Activated CD8-positive, alpha-beta memory T cell treated with anti-CD3 and anti-CD28 coated beads, Interleukin-2, amount 50 U/mL, for 4 hours (primary cell): Measurements from ENCODE around the gene ZNF341.
"Not testable (repeated sequence)": the region's sequence is repeated elsewhere in the genome, so short reads cannot be mapped to it uniquely, and the experiment has no call there.

Experiments used
- DNase-seq: peaks from one replicate; pipeline ENCODE4 v3.0.0-alpha.2; 2020

ZNF341 gene

DNA sequence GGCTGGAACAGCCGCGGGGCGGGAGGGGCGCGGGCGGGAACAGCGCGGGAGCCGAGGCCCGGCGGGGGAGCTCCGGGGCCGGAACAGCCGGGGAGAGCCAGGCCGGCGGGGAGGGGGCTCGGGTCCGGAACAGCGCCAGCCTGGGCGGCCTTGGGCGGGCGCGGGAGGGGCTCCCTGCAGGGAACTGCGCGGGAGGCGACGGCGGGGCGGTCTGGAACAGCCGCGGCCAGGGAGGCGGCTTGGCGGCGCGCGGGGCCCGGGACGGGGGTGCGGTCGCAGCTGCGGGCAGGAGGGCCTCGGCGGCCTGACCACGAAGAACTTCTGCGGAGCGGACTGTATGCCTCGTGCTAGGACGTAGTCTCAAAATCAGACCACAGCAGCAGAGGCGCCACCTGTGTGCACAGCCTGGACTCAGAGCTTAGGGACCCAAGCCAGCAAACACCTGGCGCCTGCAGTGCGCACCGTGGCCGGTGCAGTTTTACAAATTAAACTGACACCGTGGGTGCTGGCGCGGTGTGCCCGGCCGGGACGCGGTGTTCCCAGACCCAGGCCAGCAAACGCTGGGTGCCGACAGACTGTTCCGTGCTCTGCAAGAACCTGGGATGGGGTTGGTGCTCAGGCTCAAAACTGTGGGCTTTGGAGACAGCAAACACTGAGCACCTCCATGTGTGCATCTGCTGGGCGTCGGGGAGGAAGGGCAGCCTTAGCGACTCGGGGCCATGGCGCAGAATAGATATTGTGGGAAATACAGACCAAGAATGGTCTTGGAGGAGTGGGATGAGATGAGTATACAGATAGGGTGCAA lies 572 bp downstream of the ZNF341 start:
- peak; percentile 81 for DNase-seq

- DNase-seq, result no peak
Observed at GRCh38 chr20:33733654-33734576, 2.1 kb downstream of the ZNF341 start.

- no peak for DNase-seq
Observed at GRCh38 chr20:33736962-33737361, 5.2 kb downstream of the ZNF341 start.

DNA sequence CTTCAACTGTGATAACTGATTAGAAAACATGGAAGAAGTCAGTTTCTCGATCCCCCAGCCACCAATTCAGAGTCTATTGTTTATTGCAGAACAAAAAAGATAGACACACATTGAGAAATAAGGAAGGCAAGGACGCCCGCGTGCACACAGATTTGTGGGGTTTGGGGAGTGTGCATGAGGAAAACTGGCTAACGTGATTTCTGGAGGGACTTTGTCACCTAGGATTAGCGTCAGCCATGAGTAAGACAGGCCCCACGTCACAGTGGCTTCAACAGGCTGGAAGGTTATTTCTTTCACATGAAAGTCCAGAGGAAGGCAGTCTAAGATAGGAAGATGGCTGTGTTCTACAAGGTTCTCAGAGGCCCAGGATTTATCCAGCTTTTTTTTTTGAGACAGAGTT lies 7.7 kb downstream of the ZNF341 start:
- no peak for DNase-seq

GRCh38 chr20:33740189-33740588 lies 8.4 kb downstream of the ZNF341 start:
- DNase-seq, result no peak

DNA sequence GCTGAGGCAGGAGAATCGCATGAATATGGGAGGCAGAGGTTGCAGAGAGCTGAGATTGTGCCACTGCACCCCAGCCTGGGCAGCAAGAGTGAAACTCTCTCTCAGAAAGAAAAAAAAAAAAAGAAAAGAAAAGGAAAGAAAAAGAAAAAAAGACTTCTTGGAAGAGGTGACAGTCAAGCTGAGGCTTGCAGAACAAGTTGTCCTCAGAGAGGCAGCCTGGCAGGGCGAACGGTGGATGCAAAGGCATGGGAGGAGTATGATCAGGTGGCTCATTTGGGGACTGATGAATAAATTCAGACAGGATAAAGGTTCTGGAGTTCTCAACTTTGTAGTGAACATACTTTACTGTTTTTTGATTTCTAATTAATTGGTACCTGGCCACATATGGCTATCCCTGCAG lies 12.4 kb downstream of the ZNF341 start:
- no peak for DNase-seq

- DNase-seq, result no peak
Observed at GRCh38 chr20:33744773-33745385, 13.1 kb downstream of the ZNF341 start.

DNA sequence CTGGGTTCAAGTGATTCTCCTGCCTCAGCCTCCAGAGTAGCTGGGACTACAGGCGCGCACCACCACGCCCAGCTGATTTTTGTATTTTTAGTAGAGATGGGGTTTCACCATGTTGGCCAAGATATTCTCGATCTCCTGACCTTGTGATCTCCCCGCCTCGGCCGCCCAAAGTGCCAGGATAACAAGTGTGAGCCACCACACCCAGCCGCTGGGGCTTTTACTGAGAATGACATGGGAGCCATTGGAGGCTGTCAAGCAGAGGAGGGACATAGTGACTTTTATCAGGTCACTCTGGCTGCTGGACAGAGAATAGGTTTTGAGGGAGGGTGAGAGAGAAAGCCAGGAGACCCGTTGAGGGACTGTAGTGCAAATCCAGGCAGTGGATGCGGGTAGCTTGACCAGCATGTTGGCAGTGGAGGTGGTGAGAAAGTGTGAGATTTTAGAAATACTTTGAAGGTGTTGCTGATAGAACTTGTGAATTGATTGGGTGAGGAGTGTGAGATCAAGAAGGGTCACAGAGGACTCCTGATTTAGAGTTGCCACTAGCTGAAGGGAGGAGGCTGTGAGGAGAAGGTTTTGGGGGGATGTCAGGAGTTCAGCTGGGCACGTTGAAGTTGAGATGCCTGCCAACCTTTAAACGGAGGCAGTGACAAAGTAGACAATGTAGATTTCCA lies 14.7 kb downstream of the ZNF341 start:
- DNase-seq, result no peak

DNA sequence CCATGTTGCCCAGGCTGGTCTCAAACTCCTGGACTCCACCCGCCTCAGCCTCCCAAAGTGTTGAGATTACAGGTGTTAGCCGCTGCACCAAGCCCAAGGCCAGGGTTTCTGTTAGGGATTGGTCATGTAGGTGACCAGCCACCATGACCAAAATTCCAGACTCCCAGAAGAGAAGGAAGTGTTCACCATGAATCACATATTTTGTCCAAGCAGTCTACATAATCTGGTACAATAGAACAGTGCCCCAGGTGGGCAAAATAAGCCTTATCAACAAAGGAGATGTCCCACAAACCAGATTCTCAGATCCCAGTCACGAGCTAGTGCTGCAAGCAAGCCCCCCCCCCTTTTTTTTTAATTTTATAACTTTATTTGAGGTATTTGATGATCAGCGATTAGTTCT lies 20.0 kb downstream of the ZNF341 start:
- DNase-seq, result no peak

DNA sequence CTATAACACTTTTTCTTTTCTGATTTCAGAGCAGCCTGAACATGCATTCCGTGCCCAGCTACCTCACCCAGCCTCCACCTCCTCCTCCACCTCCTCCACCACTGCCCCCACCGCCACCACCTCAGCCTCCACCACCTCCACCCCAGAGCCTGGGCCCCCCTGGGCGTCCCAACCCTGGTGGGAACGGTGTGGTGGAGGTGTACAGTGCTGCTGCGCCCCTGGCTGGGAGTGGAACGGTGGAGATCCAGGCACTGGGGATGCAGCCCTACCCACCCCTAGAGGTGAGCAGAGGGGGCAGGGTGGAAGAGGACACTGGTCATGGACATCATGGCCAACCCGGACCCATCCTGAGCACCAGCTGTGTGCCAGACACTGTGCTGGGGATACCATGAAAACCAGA lies 21.3 kb downstream of the ZNF341 start:
- no peak for DNase-seq

GRCh38 chr20:33753763-33754162 lies 22.0 kb downstream of the ZNF341 start:
- DNase-seq, result no peak

GRCh38 chr20:33755936-33756490 lies 24.2 kb downstream of the ZNF341 start:
- DNase-seq, result not testable (repeated sequence)

GRCh38 chr20:33757046-33757445 lies 25.2 kb downstream of the ZNF341 start:
- no peak for DNase-seq

DNA sequence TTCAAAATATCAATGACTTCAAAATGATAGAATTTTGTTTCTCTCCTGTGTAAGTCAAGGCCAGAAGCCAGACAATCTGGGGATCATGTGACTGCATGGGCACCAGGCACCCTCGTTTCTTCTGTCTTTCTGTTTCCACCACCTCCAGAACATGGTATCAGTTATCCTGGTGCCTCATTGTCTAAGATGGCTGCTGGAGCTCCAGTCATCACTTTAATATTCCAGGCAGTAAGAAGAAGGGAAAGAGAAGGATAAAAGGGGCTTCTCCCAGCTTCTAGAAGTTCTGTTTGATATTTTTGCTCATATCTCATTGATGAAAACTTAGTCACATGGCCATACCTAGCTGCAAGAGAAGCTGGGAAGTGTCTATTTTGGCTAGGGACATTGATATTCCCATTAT lies 25.7 kb downstream of the ZNF341 start:
- DNase-seq, result no peak

DNA sequence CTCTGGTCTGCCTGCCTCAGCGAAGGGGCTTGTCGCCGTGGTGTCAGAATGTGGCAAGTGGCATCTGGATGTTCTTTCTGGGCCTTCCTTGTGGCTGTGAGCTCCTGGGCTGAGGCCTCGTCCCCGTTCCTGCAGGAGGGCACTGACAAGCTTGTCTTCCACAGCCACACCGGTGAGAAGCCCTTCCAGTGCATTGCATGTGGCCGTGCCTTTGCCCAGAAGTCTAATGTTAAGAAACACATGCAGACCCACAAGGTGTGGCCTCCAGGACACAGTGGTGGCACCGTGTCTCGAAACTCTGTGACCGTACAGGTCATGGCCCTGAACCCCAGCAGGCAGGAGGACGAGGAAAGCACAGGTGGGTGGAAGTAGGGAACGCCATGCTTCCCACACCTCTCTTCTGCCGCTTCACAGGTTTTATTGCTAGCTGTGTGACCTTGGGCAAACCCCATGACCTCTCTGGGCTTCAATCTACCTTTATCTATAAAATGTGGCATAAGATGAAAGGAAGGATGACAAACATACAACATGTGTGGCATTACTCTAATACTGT lies 30.0 kb downstream of the ZNF341 start:
- DNase-seq, result no peak

GRCh38 chr20:33765099-33765498 lies 33.3 kb downstream of the ZNF341 start:
- no peak for DNase-seq

GRCh38 chr20:33765592-33765991 lies 33.8 kb downstream of the ZNF341 start:
- no peak for DNase-seq

GRCh38 chr20:33766686-33767085 lies 34.9 kb downstream of the ZNF341 start:
- no peak for DNase-seq

DNA sequence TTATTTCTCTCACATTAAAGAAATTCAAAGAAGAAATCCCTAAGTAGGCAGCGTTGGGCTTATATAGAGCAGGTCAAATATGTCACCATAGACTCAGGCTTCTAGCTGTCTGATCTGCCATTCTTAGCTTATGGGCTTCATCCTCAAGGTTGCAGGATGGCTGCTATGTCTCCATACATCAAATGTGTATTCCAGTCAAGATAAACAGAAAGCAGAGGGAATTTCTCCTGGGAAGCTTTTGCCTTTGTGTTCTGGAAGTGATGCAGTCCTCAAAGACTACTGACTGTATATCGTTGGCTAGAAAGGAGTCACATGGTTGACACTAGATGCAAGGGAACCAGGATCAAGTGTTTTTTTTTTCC lies 36.0 kb downstream of the ZNF341 start:
- no peak for DNase-seq

DNA sequence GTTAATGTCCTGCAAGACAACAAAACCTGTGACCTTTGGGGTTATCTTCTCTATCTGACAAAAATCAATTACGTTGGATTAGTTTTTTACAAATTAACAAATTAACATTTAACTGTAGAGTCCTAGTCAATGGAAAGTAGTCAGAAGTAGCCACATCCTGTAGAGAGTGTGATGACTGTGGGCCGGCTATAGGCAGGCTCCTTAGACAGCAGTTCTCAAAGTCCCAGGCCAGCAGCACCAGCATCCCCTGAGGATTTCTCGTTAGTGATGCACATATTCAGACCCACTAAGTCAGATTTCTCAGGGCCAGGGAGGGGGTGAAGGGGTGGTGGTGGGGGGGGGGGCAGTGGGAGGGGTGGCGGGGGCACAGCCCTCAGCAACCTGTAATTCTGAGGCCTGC lies 37.2 kb downstream of the ZNF341 start:
- no peak for DNase-seq

GRCh38 chr20:33770005-33770404 lies 38.2 kb downstream of the ZNF341 start:
- no peak for DNase-seq

GRCh38 chr20:33771938-33772337 lies 40.1 kb downstream of the ZNF341 start:
- DNase-seq, result no peak
